Activated gamma-delta T cell treated with anti-CD3 and anti-CD28 coated beads, Interleukin-2, amount 50 U/mL, for 16 hours (primary cell): ENCODE results near the gene C17orf107.

Source experiments
- DNase-seq: peaks from one replicate; pipeline ENCODE4 v3.0.0-alpha.2; 2020; ENCODE audit warnings: low read depth

Gene C17orf107

DNA sequence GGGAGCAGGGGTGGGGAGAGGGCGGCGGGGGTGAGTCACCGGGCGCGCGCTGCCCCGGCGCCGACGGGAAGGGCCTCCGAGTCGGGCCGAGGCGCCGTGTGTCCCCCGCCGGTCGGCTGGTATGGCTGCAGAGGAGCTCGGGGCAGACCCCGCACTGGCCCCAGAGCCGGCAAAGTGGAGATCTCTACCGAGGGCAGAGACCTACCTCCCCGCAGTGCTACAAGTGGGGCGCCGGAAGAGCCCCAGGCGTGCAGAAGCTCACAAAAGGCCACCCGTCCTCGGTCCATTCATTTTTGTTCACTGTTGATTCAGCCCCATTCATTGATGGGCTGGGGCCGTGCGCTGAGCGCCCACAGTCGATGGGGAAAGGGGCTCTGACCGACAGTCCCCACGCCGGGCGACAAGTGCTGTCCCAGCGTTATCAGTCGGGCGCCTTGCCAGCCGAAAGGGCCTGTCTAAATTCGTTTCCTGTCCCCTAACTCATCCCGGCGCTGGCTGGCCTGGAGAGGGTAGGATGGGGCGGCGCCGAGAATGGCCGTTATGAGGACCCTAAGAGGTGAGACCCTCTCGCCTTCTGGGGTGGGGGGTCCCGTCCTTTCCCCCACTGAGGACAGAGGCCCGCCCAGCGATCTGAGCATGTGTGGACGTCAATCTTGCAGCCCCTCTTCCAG, 50.9 kb downstream of the C17orf107 start:
- no peak for DNase-seq

DNA sequence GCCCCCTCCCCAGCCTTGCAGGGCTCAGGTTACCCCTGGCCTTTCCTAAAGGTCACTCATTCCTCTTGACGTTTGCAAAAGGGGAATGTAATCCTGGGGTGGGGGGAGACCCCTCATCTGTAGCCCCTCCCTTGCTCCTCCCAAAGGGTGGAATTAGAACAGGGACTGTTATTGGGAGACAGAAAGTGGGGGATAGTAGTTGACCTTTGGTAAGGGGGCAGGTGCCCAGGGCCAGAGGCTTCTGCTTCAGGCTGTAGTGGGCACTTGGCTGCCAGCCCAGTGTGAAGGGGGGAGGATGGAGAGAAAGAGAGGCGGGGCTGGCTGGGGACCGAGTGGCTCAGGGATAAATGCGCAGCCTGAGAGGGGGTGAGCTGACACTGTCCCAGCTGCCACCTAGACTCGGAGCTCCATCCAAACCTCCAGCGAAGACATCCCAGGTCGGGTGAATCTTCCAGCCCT, 51.4 kb downstream of the C17orf107 start, which contains the start of gene ENO3:
Gene ENO3 (plus strand): TSS at position 374 of the 459 bp plus-strand sequence. CDS start 711 bp downstream, outside the sequence.
- DNase-seq, result no peak

- no peak for DNase-seq
Observed at GRCh38 chr17:4951486-4951885, 52.1 kb downstream of the C17orf107 start.
